Measurements from ENCODE around the gene FAM237B.

Gene FAM237B

GRCh38 chr7:90288154-90288553, 33.0 kb downstream of the FAM237B start:
- TF ChIP-seq, protein P1, sequence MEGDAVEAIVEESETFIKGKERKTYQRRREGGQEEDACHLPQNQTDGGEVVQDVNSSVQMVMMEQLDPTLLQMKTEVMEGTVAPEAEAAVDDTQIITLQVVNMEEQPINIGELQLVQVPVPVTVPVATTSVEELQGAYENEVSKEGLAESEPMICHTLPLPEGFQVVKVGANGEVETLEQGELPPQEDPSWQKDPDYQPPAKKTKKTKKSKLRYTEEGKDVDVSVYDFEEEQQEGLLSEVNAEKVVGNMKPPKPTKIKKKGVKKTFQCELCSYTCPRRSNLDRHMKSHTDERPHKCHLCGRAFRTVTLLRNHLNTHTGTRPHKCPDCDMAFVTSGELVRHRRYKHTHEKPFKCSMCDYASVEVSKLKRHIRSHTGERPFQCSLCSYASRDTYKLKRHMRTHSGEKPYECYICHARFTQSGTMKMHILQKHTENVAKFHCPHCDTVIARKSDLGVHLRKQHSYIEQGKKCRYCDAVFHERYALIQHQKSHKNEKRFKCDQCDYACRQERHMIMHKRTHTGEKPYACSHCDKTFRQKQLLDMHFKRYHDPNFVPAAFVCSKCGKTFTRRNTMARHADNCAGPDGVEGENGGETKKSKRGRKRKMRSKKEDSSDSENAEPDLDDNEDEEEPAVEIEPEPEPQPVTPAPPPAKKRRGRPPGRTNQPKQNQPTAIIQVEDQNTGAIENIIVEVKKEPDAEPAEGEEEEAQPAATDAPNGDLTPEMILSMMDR (conservative IDR thresholded peaks at IDR 0.05): no peak
- H3K27ac ChIP-seq: no peak overlapping the region

- peak overlapping the region; percentile 45 for H3K27ac ChIP-seq
- TF ChIP-seq, protein P1 (conservative IDR thresholded peaks at IDR 0.05): no peak
These were observed 44.9 kb downstream of the FAM237B start for GRCh38 chr7:90276033-90276728.

DNA sequence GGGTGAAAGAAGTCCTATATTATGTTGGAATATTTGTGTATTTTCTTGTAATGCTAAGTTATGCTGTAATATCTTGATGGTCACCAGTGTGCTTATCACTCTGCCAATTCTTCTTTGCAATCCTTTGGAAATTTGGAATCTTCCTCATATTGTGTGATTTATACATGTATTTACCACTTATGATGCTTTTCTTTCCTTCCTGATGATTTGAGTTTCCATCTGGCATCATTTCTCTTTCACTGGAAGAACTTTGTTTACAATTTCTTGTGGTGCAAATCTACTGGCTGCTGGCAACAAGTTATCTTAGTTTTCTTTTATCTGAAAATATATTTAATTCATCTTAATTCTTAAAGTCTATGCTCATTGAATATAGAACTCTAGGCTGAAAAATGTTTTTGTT, 46.9 kb downstream of the FAM237B start:
- no peak overlapping the region for H3K27ac ChIP-seq
- TF ChIP-seq, protein P1 (conservative IDR thresholded peaks at IDR 0.05): no peak

- TF ChIP-seq, protein P1 (conservative IDR thresholded peaks at IDR 0.05): no peak
- no peak overlapping the region for H3K27ac ChIP-seq
These were observed 48.9 kb downstream of the FAM237B start for GRCh38 chr7:90272242-90272641.

- no peak overlapping the region for H3K27ac ChIP-seq
- TF ChIP-seq, protein P1 (conservative IDR thresholded peaks at IDR 0.05): no peak
These were observed 49.4 kb downstream of the FAM237B start for GRCh38 chr7:90271753-90272152.

DNA sequence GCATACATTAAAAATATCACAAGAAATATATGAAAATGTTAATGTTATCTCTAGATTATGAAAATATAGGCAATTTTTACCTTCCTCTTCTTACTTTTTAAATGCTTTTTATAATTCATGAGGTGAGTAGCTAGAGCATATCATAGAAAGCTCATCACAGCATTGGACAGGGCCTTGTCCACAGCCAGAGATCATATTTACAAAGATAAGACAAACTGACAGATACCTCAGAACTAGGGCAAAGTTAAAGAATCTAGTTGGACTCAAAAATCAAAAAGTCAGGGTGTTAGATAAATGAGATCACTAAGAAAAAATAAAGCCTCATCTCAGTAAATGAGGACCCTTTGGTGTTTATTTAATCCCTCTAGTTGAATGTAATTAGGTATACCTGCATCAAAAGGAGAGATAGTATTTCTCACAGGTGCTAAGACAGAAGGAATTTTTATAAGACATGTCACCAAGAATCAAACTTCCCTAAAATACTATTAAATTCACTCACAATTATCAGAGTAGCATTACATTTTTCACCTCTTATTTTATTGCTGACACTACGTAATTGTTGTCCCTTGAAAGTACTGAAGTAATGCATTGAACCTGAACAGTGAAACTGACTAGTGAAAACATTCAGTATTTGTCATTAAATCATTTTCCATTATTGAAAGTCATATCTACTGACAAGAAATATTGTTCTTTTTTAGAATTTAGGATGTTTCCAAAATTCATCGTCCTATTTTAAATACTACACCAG, 50.5 kb downstream of the FAM237B start:
- H3K27ac ChIP-seq: no peak overlapping the region
- TF ChIP-seq, protein P1 (conservative IDR thresholded peaks at IDR 0.05): no peak

DNA sequence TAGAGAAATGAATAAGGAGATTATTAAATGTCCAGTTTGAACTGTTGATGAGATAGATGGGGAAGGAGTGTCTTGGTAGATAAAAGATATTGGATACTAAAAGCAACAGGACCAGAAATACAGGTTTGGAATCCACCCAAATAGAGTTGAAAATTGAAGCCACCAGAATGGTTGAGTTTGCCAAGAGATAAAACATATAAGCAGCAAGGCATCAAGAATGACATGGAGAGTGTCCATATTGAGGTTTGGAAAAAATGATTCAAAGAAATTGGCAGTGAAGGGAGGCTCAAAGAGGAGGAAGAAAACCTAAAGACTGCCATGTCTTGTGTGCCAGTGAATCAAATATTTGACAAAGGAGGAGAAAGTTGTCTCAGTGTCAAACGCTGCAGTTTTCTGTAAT, 51.9 kb downstream of the FAM237B start:
- peak overlapping the region; percentile 14 for H3K27ac ChIP-seq
- TF ChIP-seq, protein P1 (conservative IDR thresholded peaks at IDR 0.05): no peak
